T-helper 2 cell treated with Interferon-gamma antibody and Interleukin-4, amounts not matched to agents 5 μg/mL and 100 μg/mL, for 36 hours (primary cell): Measurements from ENCODE around the gene AIG1.
"Not testable (repeated sequence)": the region's sequence is repeated elsewhere in the genome, so short reads cannot be mapped to it uniquely, and the experiment has no call there.

Experiments used
- DNase-seq: peaks from one replicate; pipeline ENCODE4 v3.0.0; 2021; ENCODE audit warnings: low spot score
- H3K27ac Mint-ChIP-seq: one replicate; pipeline ENCODE4 v1.8.0; 2021; ENCODE audit warnings: mild to moderate bottlenecking, mixed read lengths
- H3K27me3 Mint-ChIP-seq: one replicate; pipeline ENCODE4 v1.8.0; 2021; ENCODE audit warnings: low read depth, mixed read lengths
- H3K36me3 Mint-ChIP-seq: one replicate; pipeline ENCODE4 v1.8.0; 2021; ENCODE audit warnings: low read depth, mixed read lengths
- H3K4me1 Mint-ChIP-seq: one replicate; pipeline ENCODE4 v1.8.0; 2021; ENCODE audit warnings: low read depth, mixed read lengths
- H3K4me3 Mint-ChIP-seq: one replicate; pipeline ENCODE4 v1.8.0; 2022; ENCODE audit warnings: mild to moderate bottlenecking, moderate library complexity, mixed read lengths
- H3K9me3 Mint-ChIP-seq: one replicate; pipeline ENCODE4 v1.8.0; 2021; ENCODE audit warnings: mixed read lengths

The AIG1 gene

DNA sequence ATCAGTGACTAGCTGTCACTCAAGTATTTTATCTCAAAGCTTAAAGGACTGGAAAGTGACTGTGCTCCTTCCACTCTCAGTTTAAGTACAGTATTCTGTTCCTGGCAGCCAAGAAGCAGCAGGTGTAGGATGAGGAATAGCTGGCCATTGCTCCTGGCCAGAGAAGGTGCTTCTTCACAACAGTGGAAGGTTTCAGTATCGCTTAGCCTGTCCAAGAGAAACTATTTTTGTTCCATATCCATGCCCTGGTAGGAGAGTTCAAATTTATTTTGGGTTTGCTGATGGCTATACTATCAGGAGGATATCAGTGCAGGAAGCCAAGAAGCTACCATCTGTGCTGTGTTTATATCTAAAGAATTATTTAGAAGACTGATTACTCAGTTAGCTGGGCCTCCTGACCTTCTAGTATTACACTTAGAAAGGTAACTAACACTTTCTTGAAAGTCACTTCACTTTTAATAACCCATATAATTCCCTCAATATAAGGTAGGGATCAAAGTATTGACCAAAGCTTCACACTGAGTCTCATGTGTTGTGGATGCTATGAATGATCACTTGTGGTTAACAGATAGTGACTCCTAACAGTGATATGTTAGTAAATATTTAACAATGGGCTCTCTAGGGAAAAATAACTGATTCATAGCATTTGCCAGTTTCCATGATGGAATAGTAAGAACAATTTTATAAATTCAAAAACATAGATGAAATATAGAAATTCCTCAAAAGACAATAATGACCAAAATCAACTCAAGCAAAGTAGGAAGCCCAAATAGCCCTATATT, 99.9 kb downstream of the AIG1 start:
- no peaks in the 10 kb centered on the region for H3K27me3 Mint-ChIP-seq
- no peak for DNase-seq
- H3K36me3 Mint-ChIP-seq = no peaks in the 10 kb centered on the region
- H3K4me1 Mint-ChIP-seq = no peaks in the 10 kb centered on the region
- H3K27ac Mint-ChIP-seq = no peak overlapping the region
- H3K4me3 Mint-ChIP-seq = no peak overlapping the region
- no peaks in the 10 kb centered on the region for H3K9me3 Mint-ChIP-seq

DNA sequence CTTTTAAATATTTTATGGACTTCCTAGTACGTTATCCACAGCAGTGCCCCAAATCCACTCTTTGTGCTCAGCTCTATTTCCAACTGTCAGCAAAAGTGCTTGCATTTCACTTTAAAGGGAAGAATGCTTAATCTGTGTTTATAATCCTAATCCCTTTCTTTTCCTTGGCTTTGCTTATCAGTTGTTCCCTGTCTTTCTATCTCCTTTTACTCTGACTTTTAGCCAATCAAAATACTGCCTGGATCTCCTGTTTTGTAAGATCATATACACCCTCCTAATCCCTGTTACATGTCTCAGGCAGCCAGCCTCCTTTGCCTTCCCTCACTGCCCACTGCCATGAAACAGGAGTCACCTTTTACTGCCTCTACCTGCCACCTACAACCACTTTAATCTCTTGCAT, 102.9 kb downstream of the AIG1 start:
- Mint-ChIP-seq H3K4me3 (no peak overlapping the region), H3K27ac (no peak overlapping the region), H3K9me3 (no peaks in the 10 kb centered on the region), H3K4me1 (no peaks in the 10 kb centered on the region), H3K27me3 (no peaks in the 10 kb centered on the region), H3K36me3 (no peaks in the 10 kb centered on the region)
- no peak for DNase-seq

DNA sequence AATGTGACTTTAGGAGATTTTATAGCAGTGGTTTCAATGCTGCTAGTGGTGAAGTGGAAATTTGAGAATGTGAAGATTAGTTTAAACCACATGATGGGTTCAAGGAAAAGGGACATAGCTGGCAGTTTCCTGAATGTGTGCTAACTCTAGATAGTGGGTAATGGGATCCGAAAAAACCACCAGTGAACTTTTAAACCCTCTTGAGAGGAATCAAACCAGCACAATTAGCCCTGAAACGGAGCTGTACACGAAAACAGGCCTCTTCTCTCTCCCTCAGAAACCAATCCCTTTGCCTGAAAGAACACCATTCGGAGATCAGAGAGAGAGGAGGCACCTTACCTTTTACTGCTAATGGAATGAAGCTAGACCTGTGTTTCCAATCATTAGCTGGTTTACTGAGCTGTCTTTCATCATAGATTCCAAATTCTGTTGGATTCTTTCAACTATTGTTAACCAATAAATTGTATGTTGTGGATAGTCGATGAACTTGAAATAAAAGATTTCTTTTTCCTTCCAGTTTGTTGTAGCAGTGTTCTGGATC, 103.9 kb downstream of the AIG1 start:
- no peaks in the 10 kb centered on the region for H3K4me1 Mint-ChIP-seq
- no peaks in the 10 kb centered on the region for H3K9me3 Mint-ChIP-seq
- no peak overlapping the region for H3K27ac Mint-ChIP-seq
- H3K36me3 Mint-ChIP-seq = no peaks in the 10 kb centered on the region
- H3K4me3 Mint-ChIP-seq = no peak overlapping the region
- no peak for DNase-seq
- H3K27me3 Mint-ChIP-seq = no peaks in the 10 kb centered on the region

DNA sequence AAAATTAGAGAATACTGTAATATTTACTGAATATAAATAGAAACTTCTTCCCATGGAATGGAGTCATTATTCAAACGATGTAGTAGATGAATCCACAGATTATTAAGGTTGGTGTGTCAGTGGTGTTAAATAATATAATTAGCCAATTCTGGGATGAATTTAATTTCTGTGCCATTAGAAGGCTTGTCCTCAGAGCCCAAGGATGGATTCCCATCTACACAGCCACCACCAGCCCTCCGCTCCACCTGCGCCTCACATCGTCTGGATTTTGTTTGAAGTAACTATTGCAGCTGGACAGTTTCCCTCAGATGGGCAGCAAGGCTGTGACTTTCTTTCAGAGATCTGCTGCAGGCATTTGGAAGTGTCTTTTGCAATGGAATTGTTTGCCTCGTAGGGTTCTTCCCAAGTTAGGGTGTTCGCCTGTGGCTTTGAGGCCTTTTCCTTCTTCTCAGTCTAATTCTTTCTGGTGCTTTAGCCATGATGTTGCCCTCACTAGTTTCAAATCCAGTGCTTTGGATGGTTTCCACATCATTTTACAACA, 104.7 kb downstream of the AIG1 start:
- DNase-seq = no peak
- Mint-ChIP-seq H3K27ac (no peak overlapping the region), H3K4me3 (no peak overlapping the region), H3K9me3 (no peaks in the 10 kb centered on the region), H3K4me1 (no peaks in the 10 kb centered on the region), H3K36me3 (no peaks in the 10 kb centered on the region), H3K27me3 (no peaks in the 10 kb centered on the region)

DNA sequence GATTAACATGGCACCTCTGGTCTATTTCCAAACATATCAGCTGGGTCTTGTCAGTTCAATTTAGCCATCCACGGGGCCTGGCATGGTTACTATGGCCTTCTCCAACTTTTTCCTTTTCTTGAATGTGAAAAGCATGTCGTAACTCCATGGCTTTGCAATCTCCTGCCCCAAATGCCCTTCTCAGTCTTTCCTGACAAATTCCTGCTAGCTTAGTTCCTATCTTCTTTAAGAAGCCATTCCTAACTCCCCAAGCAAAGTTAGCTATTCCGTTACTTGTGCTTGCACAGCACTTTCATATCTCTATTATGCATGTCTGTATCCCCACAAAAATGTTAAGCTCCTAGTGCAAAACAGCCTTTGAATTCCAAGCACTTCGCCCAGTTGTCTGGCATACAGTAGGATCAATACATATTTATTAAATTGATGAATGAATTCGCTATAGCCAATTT, 105.6 kb downstream of the AIG1 start:
- no peak overlapping the region for H3K27ac Mint-ChIP-seq
- H3K4me3 Mint-ChIP-seq = no peak overlapping the region
- no peak for DNase-seq
- H3K9me3 Mint-ChIP-seq = no peaks in the 10 kb centered on the region
- no peaks in the 10 kb centered on the region for H3K4me1 Mint-ChIP-seq
- H3K27me3 Mint-ChIP-seq = no peaks in the 10 kb centered on the region
- no peaks in the 10 kb centered on the region for H3K36me3 Mint-ChIP-seq

DNA sequence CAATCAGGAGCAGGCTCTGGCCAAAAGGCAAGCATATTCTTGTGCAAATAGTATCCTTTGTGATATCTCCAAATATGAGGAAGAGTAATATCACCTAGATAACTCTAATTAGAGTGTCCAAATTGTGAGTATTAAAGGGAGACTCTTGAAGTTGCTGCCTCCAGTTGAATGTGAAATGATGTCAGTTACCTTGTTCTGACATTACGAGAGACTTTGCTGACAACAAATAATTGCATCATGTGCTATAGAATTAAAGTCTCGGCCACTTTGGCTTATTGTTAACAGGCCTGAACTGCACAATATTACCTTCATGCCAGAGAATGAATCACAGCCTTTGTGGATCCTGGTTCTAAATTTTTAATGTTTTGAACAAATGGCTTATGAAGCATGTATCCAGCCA, 106.5 kb downstream of the AIG1 start:
- no peak for DNase-seq

DNA sequence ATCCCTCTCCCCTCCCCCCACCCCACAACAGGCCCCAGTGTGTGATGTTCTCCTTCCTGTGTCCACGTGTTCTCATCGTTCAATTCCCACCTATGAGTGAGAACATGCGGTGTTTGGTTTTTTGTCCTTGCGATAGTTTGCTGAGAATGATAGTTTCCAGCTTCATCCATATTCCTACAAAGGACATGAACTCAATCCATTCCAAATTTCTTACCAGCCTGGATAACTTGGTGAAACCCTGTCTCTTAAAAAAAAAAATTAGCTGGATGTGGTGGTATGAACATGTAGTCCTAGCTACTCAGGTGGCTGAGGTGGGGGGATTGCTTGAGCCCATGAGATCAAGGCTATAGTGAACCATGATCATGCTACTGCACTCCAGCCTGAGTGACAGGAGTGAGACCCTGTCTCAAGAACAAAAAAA, 107.7 kb downstream of the AIG1 start:
- not testable (repeated sequence) for H3K27ac Mint-ChIP-seq, H3K9me3 Mint-ChIP-seq, H3K36me3 Mint-ChIP-seq, H3K27me3 Mint-ChIP-seq, H3K4me1 Mint-ChIP-seq, DNase-seq, H3K4me3 Mint-ChIP-seq

More for the DNA sequence above, 106.5 kb downstream of the AIG1 start:
- Mint-ChIP-seq H3K36me3 (no peaks in the 10 kb centered on the region), H3K27ac (no peak overlapping the region), H3K27me3 (no peaks in the 10 kb centered on the region), H3K9me3 (no peaks in the 10 kb centered on the region), H3K4me3 (no peak overlapping the region), H3K4me1 (no peaks in the 10 kb centered on the region)

DNA sequence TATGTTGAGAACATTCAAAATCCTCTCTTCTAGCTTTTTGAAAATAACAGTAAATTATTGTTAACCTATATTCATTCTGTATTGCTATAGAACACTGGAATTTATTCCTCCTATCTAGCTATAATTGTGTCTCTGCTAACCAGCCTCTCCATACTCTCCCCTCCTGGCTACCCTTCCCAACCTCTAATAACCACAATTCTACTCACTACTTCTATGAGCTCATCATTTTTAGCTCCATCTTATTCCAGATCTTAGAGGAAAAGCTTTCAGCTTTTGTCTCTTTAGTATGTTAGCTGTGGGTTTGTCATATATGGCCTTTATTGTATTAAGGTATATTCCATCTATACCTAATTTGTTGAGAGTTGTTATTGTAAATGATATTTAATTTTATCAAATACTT, 108.8 kb downstream of the AIG1 start:
- Mint-ChIP-seq H3K27ac (no peak overlapping the region), H3K4me3 (no peak overlapping the region), H3K36me3 (no peaks in the 10 kb centered on the region), H3K27me3 (no peaks in the 10 kb centered on the region), H3K4me1 (no peaks in the 10 kb centered on the region), H3K9me3 (peaks cover 1% of the 10 kb centered on the region)
- DNase-seq = no peak

DNA sequence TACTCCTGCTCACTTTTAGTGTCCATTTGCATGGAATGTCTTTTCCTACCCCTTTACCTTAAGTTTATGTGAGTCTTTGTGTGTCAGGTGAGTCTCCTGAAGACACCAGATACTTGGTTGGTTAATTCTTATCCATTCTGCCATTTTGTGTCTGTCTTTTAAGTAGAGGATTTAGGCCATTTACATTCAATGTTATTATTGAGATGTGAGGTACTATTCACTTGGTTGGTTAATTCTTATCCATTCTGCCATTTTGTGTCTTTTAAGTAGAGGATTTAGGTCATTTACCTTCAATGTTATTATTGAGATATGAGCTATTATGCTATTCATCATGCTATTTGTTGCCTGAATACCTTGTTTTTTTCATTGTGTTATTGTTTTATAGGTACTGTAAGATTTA, 113.8 kb downstream of the AIG1 start:
- peaks cover 11% of the 10 kb centered on the region for H3K9me3 Mint-ChIP-seq
- H3K4me3 Mint-ChIP-seq = no peak overlapping the region
- DNase-seq = no peak
- H3K27ac Mint-ChIP-seq = no peak overlapping the region
- H3K27me3 Mint-ChIP-seq = no peaks in the 10 kb centered on the region
- H3K36me3 Mint-ChIP-seq = no peaks in the 10 kb centered on the region
- H3K4me1 Mint-ChIP-seq = no peaks in the 10 kb centered on the region

DNA sequence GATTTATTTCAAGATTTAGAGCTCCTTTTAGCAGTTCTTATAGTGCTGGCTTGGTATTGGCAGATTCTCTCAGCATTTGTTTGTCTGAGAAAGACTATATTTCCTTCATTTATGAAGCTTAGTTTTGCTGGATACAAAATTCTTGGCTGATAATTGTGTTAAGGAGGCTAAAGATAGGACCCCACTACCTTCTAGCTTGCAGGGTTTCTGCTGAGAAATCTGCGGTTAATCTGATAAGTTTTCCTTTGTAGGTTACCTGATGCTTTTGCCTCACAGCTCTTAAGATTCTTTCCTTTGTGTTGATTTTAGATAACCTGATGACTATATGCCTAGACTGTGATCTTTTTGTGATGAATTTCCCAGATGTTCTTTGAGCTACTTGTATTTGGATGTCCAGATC, 114.3 kb downstream of the AIG1 start:
- no peaks in the 10 kb centered on the region for H3K4me1 Mint-ChIP-seq
- H3K4me3 Mint-ChIP-seq = no peak overlapping the region
- H3K9me3 Mint-ChIP-seq = peaks cover 11% of the 10 kb centered on the region
- H3K27ac Mint-ChIP-seq = no peak overlapping the region
- H3K36me3 Mint-ChIP-seq = no peaks in the 10 kb centered on the region
- no peak for DNase-seq
- no peaks in the 10 kb centered on the region for H3K27me3 Mint-ChIP-seq

DNA sequence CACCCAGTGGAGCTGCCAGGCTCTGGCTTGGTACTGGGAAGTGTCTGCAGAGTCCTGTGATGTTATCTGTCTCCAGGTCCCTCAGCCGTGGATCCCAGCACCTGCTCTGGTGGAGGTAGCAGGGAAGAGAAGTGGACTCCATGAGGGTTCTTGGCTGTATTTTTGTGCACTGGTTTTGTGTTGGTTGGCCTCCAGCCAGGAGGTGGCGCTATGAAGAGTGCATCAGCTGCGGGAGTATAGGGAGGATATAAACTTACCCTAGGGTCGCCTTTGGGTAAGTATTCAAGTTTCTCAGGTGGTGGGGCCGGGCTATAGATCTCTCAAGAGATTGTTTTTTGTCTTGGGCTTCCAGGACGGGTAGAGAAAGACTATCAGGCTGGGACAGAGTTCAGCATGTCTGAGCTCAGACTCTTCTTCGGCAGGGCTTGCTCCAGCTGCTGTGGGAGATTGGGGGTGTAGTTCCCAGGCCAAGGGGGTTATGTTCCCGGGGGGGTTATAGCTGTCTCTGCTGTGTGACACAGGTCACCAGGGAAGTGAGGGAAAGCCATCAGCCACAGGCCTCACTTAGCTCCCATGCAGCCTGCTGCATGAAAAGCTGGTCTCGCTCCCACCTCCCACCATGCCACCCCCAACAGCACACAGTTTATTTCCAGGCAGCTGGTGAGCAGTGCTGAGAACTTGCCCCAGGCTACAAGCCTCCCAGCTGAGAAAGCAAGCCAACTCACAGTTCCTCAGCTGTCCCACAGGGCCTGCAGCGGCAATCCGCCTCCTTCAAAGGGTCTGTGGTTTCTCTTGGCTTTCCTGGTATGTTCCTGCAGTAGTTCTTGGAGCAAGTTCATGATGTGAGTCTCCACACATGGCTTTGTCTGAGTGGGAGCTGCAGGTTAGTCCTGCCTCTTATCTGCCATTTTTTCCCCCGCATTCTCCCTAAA, 115.7 kb downstream of the AIG1 start:
- no peaks in the 10 kb centered on the region for H3K36me3 Mint-ChIP-seq
- H3K27me3 Mint-ChIP-seq = no peaks in the 10 kb centered on the region
- DNase-seq = no peak
- H3K27ac Mint-ChIP-seq = no peak overlapping the region
- H3K4me3 Mint-ChIP-seq = no peak overlapping the region
- no peaks in the 10 kb centered on the region for H3K4me1 Mint-ChIP-seq
- H3K9me3 Mint-ChIP-seq = peaks cover 11% of the 10 kb centered on the region

DNA sequence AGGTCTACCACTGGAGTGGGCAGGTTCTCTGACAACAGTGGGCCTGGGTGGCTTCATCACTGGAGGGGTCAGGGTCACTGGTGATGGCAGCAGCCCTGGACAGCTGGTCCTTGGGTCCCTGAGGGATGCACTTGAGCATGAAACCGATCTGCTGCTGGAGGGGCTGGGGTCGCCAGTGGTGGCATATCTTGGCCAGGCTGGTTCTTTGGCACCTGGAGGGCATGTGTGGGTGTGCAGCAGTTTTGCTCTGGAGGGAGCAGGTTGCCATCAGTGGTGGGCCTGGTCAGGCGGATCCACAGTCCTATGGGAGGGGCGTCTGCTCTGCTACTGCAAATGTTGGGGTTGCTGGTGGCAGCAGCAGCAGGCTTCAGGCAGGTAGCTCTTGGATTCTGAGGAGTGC, 117.0 kb downstream of the AIG1 start:
- Mint-ChIP-seq H3K9me3 (peaks cover 11% of the 10 kb centered on the region), H3K4me1 (no peaks in the 10 kb centered on the region), H3K27ac (no peak overlapping the region), H3K4me3 (no peak overlapping the region), H3K27me3 (no peaks in the 10 kb centered on the region), H3K36me3 (no peaks in the 10 kb centered on the region)
- DNase-seq = no peak

DNA sequence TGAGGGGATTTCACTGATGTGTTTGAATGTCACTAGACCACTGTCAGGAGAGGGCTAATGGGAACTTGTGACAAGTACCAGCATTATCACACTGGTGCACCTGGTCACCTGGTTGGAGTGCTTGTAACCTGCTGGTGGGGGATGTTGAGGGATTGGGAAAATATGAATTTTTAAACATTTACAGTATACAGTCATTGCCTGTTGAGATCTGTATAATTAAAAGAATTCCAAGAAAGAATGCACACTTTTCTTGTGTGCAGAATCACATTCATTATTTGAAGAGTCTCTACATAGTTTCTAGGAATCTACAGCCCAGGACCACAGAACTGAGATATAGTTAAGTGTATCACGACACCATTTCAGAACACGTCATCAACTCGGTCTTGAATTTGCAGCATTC, 118.4 kb downstream of the AIG1 start:
- H3K27ac Mint-ChIP-seq = no peak overlapping the region

More for the DNA sequence above, 118.4 kb downstream of the AIG1 start:
- Mint-ChIP-seq H3K36me3 (no peaks in the 10 kb centered on the region), H3K4me1 (no peaks in the 10 kb centered on the region), H3K9me3 (peaks cover 11% of the 10 kb centered on the region), H3K4me3 (no peak overlapping the region), H3K27me3 (no peaks in the 10 kb centered on the region)
- DNase-seq = no peak
